ENCODE data around the gene ANO7. TPM values are rescaled to one million over a fixed set of nuclear protein-coding genes. Genes with fewer than 3 reads are reported as not detected.

The ANO7 gene
- total and polyA plus RNA-seq, 5 experiments from 2014 or later = 0.16 to 0.77 (median 0.57) TPM; not detected in 2

- no peaks in the 10 kb centered on the region for H3K9me3 Mint-ChIP-seq
- H3K27me3 Mint-ChIP-seq = no peaks in the 10 kb centered on the region
- POLR2A ChIA-PET = interaction anchor here (0.6 to 6.3 kb wide), 17 partner anchors 16 to 235 kb away, joined by 3 to 135 read pairs (median 7); partner anchors contain the start of genes HDLBP, MTERF4 and SEPTIN2
- DNase-seq = no peak
- peaks cover 23 to 42% (median 35%) of the 10 kb centered on the region in 4 donors for H3K4me1 Mint-ChIP-seq
- peak overlapping the region; percentile 94 to 100 (median 98) for H3K4me3 Mint-ChIP-seq
- H3K27ac Mint-ChIP-seq = peak overlapping the region; percentile 78 to 99 (median 96)
- peaks cover 0 to 12% (median 0%) of the 10 kb centered on the region in 3 donors for H3K36me3 Mint-ChIP-seq
- no peak for ATAC-seq
Measured at GRCh38 chr2:241149675-241149924, 38.9 kb upstream of the ANO7 start.

GRCh38 chr2:241149925-241150659 lies 38.4 kb upstream of the ANO7 start, which contains the start of gene PPP1R7:
Gene PPP1R7 (plus strand): TSS chr2:241150467. CDS start chr2:241150496, 29 bp downstream.
- Mint-ChIP-seq H3K36me3 (peaks cover 0 to 17% (median 0%) of the 10 kb centered on the region in 3 donors), H3K9me3 (no peaks in the 10 kb centered on the region), H3K4me1 (peaks cover 23 to 42% (median 35%) of the 10 kb centered on the region in 4 donors), H3K4me3 (peak within 1 kb of the TSS; percentile 94 to 100 (median 98)), H3K27me3 (no peaks in the 10 kb centered on the region), H3K27ac (peak within 1 kb of the TSS; percentile 89 to 99 (median 96))
- POLR2A ChIA-PET = interaction anchor here (0.6 to 6.3 kb wide), 19 partner anchors 25 to 236 kb away, joined by 3 to 135 read pairs (median 6); partner anchors contain the start of genes HDLBP, MTERF4 and SEPTIN2
- ATAC-seq (peak; percentile 80 to 83), DNase-seq (peak; percentile 86 to 97 (median 94))

- POLR2A ChIA-PET = interaction anchor here (0.7 to 6.3 kb wide), 10 partner anchors 41 to 236 kb away, joined by 3 to 135 read pairs (median 12); partner anchors contain the start of gene MTERF4
- DNase-seq = peak in 1 of 10 donors; percentile 1
- Mint-ChIP-seq H3K4me1 (peaks cover 23 to 42% (median 35%) of the 10 kb centered on the region in 4 donors), H3K4me3 (peak overlapping the region; percentile 94 to 100 (median 98)), H3K9me3 (no peaks in the 10 kb centered on the region), H3K27me3 (no peaks in the 10 kb centered on the region), H3K36me3 (peaks cover 0 to 18% (median 0%) of the 10 kb centered on the region in 3 donors), H3K27ac (peak overlapping the region; percentile 87 to 99 (median 96))
- no peak for ATAC-seq
Measured at GRCh38 chr2:241150660-241151530, 37.6 kb upstream of the ANO7 start.

- ATAC-seq (no peak), DNase-seq (no peak)
- Mint-ChIP-seq H3K36me3 (peaks cover 0 to 19% (median 0%) of the 10 kb centered on the region in 3 donors), H3K27me3 (no peaks in the 10 kb centered on the region), H3K4me1 (peaks cover 25 to 44% (median 39%) of the 10 kb centered on the region in 4 donors), H3K4me3 (peak overlapping the region; percentile 94 to 100 (median 98)), H3K9me3 (no peaks in the 10 kb centered on the region), H3K27ac (peak overlapping the region in 7 of 10 donors; percentile 3 to 98 (median 64))
- POLR2A ChIA-PET = interaction anchor here (1.3 to 6.3 kb wide), 6 partner anchors 42 to 89 kb away, joined by 3 to 135 read pairs (median 48); partner anchors contain the start of gene MTERF4
Measured at GRCh38 chr2:241151934-241152660, 36.4 kb upstream of the ANO7 start.

GRCh38 chr2:241153616-241154015 lies 34.9 kb upstream of the ANO7 start:
- H3K36me3 Mint-ChIP-seq = peaks cover 0 to 34% (median 0%) of the 10 kb centered on the region in 3 donors
- H3K27ac Mint-ChIP-seq = peak overlapping the region in 6 of 10 donors; percentile 27 to 77 (median 46)
- no peak for DNase-seq
- H3K27me3 Mint-ChIP-seq = no peaks in the 10 kb centered on the region
- H3K4me3 Mint-ChIP-seq = peak overlapping the region in 1 of 10 donors; percentile 20
- no peak for ATAC-seq
- POLR2A ChIA-PET = interaction anchor here (0.5 to 6.3 kb wide), 2 partner anchors 44 to 77 kb away, joined by 3 to 135 read pairs; no protein-coding TSS in a partner anchor
- no peaks in the 10 kb centered on the region for H3K9me3 Mint-ChIP-seq
- H3K4me1 Mint-ChIP-seq = peaks cover 24 to 38% (median 34%) of the 10 kb centered on the region in 4 donors

- H3K4me3 Mint-ChIP-seq = peak overlapping the region in 1 of 10 donors; percentile 38
- H3K9me3 Mint-ChIP-seq = no peaks in the 10 kb centered on the region
- DNase-seq (no peak), ATAC-seq (no peak)
- peak overlapping the region in 4 of 10 donors; percentile 21 to 54 (median 38) for H3K27ac Mint-ChIP-seq
- no peaks in the 10 kb centered on the region for H3K27me3 Mint-ChIP-seq
- POLR2A ChIA-PET = interaction anchor here (0.6 kb wide), 1 partner anchor 322 kb away, joined by 7 read pairs; no protein-coding TSS in a partner anchor
- peaks cover 0 to 46% (median 3%) of the 10 kb centered on the region in 3 donors for H3K36me3 Mint-ChIP-seq
- H3K4me1 Mint-ChIP-seq = peaks cover 24 to 35% (median 32%) of the 10 kb centered on the region in 4 donors
Measured at GRCh38 chr2:241154915-241155314, 33.6 kb upstream of the ANO7 start.

- ATAC-seq (no peak), DNase-seq (no peak)
- Mint-ChIP-seq H3K4me1 (peaks cover 18 to 29% (median 23%) of the 10 kb centered on the region in 4 donors), H3K27me3 (no peaks in the 10 kb centered on the region), H3K4me3 (no peak overlapping the region), H3K9me3 (no peaks in the 10 kb centered on the region), H3K27ac (peak overlapping the region in 3 of 10 donors; percentile 11 to 65 (median 46)), H3K36me3 (peaks cover 0 to 52% (median 3%) of the 10 kb centered on the region in 3 donors)
- POLR2A ChIA-PET = interaction anchor here (0.7 kb wide), 1 partner anchor 44 kb away, joined by 3 read pairs; no protein-coding TSS in a partner anchor
Measured at GRCh38 chr2:241155936-241156335, 32.5 kb upstream of the ANO7 start.

GRCh38 chr2:241156971-241157441 lies 31.5 kb upstream of the ANO7 start:
- H3K4me1 Mint-ChIP-seq = peaks cover 10 to 19% (median 13%) of the 10 kb centered on the region in 4 donors
- H3K9me3 Mint-ChIP-seq = no peaks in the 10 kb centered on the region
- peaks cover 0 to 58% (median 3%) of the 10 kb centered on the region in 3 donors for H3K36me3 Mint-ChIP-seq
- H3K4me3 Mint-ChIP-seq = peak overlapping the region in 1 of 10 donors; percentile 15
- H3K27me3 Mint-ChIP-seq = no peaks in the 10 kb centered on the region
- no peak for ATAC-seq
- peak overlapping the region in 4 of 10 donors; percentile 12 to 57 (median 28) for H3K27ac Mint-ChIP-seq
- POLR2A ChIA-PET = interaction anchor here (0.6 kb wide), 1 partner anchor 53 kb away, joined by 3 read pairs; no protein-coding TSS in a partner anchor
- no peak for DNase-seq

- no peak overlapping the region for H3K4me3 Mint-ChIP-seq
- no peak for ATAC-seq
- H3K36me3 Mint-ChIP-seq = peaks cover 0 to 64% (median 3%) of the 10 kb centered on the region in 3 donors
Measured at GRCh38 chr2:241157841-241158545, 30.5 kb upstream of the ANO7 start.

GRCh38 chr2:241158546-241158900 lies 30.0 kb upstream of the ANO7 start:
- POLR2A ChIA-PET = no interaction called here
- DNase-seq = no peak
- Mint-ChIP-seq H3K9me3 (no peaks in the 10 kb centered on the region), H3K4me1 (peaks cover 7 to 14% (median 12%) of the 10 kb centered on the region in 4 donors), H3K27me3 (no peaks in the 10 kb centered on the region), H3K36me3 (peaks cover 0 to 64% (median 3%) of the 10 kb centered on the region in 3 donors), H3K27ac (peak overlapping the region in 2 of 10 donors; percentile 28 to 36), H3K4me3 (no peak overlapping the region)
- no peak for ATAC-seq

More at GRCh38 chr2:241157841-241158545, 30.5 kb upstream of the ANO7 start:
- H3K4me1 Mint-ChIP-seq = peaks cover 8 to 14% (median 13%) of the 10 kb centered on the region in 4 donors
- H3K27ac Mint-ChIP-seq = peak overlapping the region in 6 of 10 donors; percentile 25 to 75 (median 34)
- DNase-seq = no peak
- no peaks in the 10 kb centered on the region for H3K9me3 Mint-ChIP-seq
- no peaks in the 10 kb centered on the region for H3K27me3 Mint-ChIP-seq
- POLR2A ChIA-PET = interaction anchor here (0.6 kb wide), 1 partner anchor 54 kb away, joined by 3 read pairs; no protein-coding TSS in a partner anchor

- peaks cover 0 to 67% (median 3%) of the 10 kb centered on the region in 3 donors for H3K36me3 Mint-ChIP-seq
- H3K9me3 Mint-ChIP-seq = no peaks in the 10 kb centered on the region
- H3K4me1 Mint-ChIP-seq = peaks cover 7 to 14% (median 11%) of the 10 kb centered on the region in 4 donors
- H3K27ac Mint-ChIP-seq = peak overlapping the region in 4 of 10 donors; percentile 7 to 66 (median 46)
- DNase-seq (no peak), ATAC-seq (no peak)
- H3K27me3 Mint-ChIP-seq = no peaks in the 10 kb centered on the region
- POLR2A ChIA-PET = no interaction called here
- H3K4me3 Mint-ChIP-seq = no peak overlapping the region
Measured at GRCh38 chr2:241159116-241159515, 29.4 kb upstream of the ANO7 start.

Data from naive thymus-derived CD8-positive, alpha-beta T cell (primary cell).